Measurements from ENCODE around the gene GCAT.

Gene GCAT

DNA sequence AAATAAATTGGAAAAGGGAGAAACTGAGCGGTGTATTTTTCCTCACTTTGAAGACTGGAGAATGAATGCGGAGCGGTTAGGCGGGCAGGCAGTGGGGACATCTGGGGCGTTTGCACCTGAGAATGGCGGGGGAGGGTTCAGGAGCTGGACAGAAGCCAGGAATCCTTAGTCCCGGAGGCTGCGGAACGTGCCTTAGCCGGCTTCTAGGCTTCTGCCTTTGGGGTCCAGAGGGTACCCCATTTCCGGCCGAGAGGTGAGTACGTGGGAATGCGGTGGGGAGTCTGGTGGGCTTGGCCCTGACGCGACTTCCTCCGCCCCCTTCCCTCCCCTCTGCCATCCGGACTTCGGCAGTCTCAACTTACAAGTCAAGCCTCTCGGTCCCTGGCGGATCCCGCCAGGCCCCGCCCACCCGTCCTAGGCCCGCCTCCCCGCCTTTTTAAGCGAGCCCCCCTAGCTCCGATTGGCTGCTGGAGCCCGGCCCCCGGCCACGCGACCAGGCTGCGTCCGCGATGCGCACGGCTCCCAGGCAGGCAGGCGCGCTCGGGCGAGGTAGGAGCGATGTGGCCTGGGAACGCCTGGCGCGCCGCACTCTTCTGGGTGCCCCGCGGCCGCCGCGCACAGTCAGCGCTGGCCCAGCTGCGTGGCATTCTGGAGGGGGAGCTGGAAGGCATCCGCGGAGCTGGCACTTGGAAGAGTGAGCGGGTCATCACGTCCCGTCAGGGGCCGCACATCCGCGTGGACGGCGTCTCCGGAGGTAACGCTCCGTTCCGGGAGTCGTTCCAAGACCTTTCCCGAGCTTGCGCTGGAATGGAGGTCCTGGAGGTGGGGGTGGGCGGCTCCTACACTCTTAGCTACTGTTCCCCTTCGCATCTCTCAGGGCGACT lies at the start of gene GCAT:
GCAT (plus strand) TSS at position 525 of the 884 bp plus-strand sequence; CDS start at position 559, 34 bp downstream.
- peak; percentile 82 for DNase-seq

DNA sequence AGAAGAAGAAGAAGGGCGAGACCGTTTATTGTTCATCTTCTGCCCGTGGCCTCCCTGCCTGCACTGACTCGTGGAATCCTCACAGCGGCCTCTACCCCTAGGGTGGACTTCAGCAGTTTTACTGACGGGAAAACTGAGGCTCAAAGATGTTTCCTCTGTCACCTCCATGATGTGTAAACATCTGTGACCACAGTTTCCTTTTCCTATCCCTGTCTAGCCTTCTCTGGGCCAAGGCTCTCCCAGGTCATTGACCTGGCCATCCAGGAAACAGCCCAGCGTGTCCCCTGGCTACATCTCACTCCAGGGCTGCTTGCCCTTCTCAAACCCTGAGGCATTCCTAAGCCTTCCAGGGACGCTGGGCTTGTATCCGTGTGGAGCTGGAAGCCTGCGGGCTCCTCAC lies 49.0 kb upstream of the GCAT start:
- no peak for DNase-seq

DNA sequence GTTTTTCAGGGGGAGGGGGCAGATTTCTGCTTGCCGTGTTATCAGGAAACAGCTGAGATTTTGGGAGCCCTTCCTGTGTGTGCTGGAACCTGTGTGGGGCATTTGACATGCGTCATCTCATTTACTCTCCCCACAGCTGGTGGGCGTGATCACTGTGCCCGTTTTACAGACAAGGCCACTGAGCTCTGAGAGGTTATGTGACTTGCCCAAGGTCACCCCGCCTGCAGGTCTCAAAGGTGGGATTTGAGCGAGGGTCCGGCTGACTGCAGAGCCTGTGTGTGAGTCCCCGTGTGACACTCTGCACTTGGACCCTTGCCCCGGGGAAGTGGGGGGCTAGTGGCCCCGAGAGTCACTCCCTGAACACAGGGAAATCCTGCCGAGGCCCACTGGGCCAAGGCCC lies 48.5 kb upstream of the GCAT start:
- DNase-seq: no peak

DNA sequence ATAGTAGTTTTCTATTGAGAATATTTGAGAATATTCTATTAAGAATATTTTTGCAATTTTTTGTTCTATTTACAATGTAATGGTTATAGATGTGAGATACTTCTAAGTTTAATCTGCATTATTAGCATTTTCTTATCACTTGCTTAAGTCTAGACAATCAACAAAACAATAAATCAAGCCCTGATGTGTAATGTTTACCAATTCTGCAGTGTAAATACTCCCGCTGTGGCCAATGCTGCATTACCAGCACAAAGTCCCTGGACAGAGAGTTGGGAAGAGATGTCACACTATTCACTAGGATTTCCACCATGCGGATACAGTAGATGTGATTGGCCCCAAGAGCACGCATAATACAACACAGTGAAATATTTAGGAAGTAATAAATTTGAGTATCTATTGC lies 47.6 kb upstream of the GCAT start:
- no peak for DNase-seq

DNA sequence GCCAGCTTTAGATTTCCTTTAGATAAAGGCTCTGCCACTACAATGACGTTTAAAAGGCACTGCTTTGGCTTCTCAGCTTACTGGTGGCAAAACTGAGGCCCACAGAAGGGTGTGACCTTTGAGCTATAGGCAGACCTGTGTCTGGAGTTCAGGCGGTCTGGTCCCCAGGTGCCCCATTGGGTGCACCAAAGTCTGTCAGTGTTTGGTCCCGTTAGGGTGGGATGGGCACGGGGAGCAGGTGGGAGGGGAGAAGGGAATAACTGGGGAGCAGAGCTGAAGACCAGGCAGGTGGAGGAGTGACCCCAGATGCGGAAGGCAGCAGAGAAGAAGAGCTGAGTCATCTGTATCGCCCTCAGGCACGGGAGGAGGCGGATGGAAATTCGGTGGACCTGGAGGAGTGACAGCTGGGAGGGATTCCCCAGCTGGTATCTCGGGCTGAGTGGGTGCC lies 45.3 kb upstream of the GCAT start:
- DNase-seq: no peak

DNA sequence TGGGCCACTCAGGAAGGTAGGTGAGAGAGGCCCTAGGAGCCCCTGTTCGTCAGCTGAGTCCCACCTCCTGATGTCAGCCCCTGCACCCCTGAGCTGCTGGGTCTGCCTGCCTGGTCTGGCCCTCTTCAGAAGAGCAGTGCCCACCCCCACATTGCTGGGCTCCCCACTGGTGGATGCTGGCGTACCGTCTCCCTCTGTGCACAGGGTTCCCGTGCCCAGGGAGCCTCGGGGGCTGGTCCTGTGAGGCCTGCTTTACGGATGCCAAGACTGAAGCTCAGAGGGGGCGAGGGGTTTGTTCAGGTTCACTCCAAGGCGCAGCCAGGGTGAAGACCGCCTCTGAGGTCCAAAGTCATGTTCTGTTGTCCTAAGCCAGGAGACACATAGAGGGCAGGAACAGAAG lies 44.7 kb upstream of the GCAT start:
- DNase-seq: no peak

DNA sequence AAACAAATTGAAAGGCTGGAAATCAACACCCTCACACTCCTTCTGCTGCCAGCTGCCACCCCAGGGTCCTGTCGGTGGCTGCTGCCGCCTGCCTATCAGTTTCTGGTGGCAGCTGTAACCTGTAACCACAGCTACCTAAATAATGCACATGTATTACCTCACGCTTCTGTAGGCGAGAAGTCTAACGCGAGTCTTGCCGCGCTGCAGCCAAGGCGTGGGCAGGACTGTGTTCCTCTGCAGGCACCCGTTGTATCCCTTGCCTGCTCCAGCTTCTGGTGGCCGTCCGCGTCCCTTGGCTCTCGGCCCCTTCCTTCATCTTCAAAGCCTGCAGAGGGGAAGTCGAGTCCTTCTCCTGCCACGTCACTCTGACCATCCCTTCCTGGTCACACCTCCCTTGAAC lies 44.1 kb upstream of the GCAT start:
- no peak for DNase-seq

DNA sequence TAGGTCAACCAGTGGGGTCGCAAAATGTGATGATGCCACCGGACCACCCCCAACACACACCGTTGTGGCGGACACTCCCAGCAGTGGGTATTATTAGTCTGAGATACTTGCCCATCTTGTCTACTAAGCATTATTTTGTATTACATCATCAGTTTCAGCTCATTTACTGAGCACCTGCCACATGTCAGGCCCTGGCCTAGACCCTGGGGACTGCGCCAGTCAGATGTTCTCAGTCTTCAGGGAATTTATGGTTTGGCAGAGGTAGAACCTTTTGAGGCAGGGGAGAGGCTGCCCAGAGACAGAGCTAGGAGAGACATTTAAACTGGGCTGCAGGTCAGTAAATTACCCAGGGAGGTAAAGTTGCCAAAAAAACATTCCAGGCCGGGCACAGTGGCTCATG lies 43.1 kb upstream of the GCAT start:
- DNase-seq: no peak

DNA sequence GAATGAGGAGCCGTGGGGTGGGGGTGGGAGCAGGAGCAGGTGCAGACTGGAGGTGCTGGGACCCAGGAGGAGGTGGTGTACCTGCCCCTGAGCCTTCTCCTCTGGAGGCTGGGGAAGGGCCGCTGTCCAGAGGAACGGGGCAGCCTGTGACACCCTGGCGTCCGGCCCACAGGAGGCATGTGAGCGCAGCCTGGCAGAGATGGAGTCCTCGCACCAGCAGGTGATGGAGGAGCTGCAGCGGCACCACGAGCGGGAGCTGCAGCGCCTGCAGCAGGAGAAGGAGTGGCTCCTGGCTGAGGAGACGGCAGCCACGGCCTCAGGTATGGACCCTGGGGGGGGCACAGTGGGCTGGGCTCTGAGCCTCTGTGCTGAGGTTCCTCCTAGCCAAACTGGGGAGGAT lies 42.2 kb upstream of the GCAT start:
- DNase-seq: no peak

DNA sequence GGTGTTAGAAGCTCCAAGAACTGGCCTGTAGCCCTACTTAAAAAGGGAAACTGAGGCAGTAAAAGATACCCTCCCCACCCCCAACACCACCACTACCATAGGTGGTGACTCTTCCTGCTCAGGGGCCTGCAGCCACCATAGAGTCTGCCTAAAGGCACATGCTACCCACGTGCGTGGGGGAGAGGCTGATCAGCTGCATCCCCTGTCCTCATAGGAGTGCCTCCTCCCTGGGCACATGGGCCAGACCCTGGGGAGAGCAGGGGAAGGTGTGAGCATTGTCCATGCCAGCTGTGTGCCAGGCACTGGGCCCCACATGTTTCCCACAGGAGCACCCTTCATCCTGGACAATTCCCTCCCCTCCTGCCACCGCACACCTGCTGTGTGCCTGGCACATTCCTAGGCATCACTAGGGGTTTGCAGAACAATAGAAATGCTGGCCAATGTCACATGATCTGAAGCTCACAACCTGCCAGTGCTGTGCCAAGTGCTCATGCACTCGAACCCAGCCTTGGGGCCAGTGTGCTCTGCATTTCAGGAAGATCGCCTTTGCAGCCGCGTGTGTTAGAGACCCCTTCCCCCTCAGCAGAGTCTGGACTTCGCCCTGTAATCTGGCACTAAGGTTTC lies 41.7 kb upstream of the GCAT start:
- no peak for DNase-seq

DNA sequence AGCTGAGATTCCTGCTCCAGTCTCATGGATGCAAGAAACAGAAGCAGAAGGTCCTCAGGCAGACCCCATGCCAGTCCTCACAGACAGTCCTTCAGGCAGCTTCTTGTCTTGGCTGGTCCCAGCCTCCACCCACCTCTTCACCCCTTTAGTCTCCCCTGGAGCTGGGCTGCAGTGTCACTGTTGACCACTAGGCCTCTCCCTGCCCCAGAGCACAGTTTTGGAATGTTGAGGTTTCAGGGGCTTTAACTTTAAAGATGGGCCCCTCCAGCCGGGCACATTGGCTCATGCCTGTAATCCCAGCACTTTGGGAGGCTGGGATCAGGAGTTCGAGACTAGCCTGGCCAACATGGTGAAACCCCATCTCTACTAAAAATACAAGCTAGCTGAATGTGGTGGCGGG lies 39.5 kb upstream of the GCAT start:
- no peak for DNase-seq

DNA sequence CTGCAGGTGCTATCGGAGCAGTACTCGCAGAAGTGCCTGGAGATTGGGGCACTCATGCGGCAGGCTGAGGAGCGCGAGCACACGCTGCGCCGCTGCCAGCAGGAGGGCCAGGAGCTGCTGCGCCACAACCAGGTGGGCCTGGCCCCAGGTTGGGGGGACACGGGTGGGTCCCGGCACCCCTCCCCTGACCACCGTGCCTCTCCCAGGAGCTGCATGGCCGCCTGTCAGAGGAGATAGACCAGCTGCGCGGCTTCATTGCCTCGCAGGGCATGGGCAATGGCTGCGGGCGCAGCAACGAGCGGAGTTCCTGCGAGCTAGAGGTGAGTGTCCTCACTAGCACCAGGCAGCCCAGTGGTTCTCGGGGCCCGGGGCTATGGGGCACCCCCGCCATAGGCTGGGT lies 38.7 kb upstream of the GCAT start:
- no peak for DNase-seq

DNA sequence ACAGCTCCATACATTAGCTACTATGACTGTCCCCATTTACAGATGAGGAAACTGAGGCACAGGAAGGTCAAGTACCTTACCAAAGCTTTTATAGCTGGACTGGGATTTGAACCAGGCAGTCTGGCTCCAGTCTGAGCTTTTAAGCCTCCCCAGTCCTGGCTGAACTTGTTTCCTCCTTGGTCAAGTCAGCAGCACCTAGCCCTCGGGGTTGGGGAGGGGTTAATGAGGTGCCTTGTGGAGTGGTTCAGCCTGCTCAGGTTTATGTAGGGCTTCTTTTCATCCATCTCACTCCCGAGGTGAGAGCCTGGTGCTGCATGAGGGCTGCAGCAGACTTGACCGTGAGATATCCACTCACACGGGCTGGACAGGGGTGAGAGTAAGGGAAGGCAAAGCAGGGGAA lies 36.7 kb upstream of the GCAT start:
- DNase-seq: no peak

DNA sequence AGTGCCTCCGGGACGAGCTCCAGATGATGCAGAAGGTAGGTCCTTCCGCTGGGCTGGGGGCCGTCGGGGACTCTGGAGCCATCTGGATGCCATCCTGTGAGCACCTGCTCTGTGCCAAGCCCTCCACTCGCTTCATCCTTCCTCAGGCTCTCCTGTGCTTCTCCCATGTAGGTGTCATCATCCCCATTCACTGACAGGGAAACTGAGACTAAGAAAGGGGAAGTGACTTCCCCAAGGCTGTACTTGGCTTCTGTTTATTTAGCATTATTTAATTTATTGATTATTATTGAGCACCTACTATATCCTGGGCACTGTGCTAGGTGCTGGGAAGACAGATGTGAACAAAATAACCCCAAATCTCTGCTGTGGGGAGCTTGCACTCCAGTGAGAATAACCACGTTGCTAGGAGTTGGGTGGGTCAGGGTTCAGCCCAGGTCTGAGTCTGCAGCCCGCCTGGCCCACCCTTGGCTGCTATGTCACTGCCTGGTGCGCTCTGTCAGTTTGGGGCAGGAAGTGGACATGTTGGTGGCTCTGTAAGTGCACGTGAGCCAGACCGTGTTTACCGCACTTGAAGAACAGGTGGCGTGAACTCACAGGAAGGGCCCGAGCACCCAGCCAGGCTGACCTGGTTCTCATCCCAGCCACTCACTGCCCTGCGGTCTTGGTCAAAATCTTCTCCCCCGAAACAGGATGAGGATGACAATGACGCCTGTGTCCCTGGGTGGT lies 35.9 kb upstream of the GCAT start:
- no peak for DNase-seq

DNA sequence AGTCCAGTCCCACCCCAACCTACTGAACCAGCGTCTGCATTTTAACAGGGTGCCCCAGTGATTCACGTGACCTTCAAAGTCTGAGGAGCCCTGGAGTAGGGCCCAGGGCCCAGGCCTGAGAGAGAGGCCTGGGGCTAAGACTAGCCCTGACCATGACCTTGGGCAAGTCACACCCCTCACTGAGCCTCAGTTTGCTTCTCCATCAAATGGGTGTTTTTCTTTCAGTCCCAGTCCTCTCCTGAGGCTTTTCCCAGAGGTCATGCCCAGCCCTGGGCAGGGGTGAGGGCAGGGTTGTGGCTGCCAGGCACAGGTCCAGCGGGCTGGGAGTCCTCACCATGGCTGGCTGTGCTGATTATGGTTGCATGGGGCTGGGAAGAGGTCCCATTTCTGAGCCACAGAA lies 33.0 kb upstream of the GCAT start:
- DNase-seq: no peak

DNA sequence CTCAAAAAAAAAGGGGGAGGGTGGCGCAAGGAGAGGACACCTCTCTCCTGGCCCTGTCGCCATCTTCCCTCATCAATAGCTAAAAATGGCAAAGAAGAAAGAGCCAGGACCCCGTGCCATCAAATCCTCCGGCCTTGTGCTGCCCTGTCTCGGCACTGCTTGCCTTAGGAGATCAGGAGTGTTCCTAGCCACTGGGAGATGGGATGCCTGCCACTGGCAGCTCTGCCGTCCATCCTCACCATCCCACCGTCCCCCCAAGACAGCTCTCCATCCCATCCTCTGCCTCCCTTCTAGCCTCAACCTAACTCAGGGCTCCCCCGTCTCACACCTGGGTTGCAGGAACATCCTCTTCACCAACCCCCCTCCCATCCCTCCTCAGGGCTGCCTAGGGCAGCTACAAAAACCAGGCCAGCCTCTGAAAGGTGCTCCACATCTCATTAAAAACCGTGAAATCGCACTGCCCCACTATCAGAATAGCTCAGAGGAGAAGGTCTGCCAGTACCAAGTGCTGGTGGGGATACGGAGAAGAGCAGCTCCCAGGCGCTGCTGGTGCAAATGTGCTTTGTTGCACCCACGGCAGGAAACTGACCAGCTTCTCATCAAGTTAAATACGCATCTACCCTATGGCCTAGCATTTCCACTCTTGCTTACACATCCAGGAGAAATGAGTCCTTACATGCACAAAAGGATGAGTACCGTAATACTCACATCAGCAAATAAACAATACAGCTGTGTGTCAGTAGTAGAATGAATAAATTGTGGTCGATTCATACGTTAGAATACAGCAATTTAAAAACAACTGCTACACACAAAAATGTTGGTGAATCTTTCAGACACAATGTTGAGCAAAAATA lies 31.7 kb upstream of the GCAT start:
- no peak for DNase-seq

DNA sequence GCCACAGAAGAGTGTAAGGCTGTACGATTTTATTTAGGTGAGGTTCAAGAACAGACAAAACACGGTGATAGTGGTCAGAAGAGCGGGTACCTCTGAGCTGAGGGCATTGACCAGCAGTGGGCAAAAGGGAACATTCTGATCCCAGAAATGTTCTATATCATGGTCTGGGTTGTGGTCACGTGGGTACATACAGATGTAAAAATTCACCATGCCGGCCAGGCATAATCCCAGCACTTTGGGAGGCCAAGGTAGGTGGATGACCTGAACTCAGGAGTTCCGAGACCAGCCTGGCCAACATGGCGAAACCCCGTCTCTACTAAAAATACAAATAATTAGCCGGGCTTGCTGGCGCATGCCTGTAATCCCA lies 31.1 kb upstream of the GCAT start:
- no peak for DNase-seq

DNA sequence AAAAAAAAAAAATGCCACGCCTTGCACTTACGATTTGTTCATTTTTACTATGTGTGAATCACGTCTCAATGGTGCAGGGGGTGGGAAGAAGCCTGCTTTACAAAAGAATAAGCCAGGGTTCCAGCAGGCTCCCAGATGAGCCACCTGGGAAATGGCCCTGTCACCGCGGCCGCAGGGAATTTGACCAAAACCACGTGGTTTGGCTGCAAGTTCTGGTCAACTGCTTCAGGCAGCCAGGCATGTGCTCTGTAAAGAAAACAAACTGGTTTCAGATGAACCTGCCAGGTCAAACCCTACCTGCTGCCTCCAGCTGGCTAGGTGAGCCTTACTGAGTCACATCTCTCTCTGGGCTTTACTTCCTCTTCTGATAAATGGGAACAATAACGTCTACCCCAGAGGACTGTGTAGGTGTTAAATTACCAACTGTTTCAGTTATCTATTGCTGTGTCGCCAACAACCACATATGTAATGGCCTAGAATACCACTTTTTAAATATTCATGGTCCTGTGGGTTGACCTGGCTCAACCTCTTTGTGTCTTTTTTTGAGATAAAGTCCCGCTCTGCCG lies 30.5 kb upstream of the GCAT start:
- no peak for DNase-seq

DNA sequence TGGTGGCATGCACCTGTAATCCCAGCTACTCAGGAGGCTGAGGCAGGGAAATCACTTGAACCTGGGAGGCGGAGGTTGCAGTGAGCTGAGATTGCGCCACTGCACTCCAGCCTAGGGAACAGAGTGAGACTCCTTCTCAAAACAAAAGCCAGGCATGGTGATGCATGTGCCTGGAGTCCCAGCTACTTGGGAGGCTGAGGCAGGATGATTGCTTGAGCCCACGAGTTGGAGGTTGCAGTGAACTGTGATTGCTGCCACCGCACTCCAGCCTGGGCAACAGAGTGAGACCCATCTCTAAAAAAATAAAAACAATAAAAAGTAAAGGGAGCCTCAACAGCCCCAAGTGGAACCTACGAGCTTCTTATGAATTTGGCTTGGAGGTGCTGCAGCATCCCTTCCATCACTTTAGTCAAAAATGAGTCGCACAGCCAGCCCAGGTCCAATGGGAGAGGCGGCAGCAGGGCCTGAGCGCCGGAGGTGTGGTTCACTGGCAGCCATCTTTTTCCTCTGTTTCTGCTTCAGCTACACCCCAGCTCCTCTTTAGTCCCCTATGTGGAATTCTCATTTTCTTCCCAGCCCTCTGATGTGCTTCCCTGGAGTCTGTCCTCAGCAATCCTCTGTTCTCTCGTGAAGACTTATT lies 29.2 kb upstream of the GCAT start:
- DNase-seq: no peak

DNA sequence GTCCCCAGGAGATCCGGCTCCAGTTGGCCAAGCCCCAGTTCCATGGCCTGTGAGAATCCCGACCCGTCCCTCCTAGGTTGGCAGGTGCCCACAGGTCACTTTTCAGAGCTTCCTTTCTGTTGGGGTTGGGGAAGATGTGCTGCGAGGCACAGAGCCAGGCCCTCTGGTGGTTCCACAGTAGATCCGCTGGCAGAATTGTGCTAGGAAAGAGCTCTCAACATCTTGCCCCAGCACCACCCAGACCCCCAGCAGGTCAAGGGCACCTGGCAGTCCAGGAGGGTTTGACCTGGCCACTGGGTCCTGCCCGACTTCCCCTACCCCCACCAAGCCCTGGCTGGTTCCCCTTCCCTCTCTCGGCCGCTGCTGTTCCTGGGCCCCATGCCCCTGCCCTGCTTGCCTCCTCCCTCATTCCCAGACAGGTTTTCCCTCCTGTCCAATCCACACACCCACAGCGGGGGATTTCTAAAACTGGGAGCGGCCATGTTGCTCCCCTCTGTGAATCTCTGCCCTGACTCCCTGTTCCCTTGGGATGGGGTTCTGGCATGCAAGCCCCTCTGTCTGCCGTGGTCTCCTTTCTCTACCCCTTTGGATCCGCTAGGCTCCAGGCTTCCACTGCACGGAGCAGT lies 26.2 kb upstream of the GCAT start:
- no peak for DNase-seq

DNA sequence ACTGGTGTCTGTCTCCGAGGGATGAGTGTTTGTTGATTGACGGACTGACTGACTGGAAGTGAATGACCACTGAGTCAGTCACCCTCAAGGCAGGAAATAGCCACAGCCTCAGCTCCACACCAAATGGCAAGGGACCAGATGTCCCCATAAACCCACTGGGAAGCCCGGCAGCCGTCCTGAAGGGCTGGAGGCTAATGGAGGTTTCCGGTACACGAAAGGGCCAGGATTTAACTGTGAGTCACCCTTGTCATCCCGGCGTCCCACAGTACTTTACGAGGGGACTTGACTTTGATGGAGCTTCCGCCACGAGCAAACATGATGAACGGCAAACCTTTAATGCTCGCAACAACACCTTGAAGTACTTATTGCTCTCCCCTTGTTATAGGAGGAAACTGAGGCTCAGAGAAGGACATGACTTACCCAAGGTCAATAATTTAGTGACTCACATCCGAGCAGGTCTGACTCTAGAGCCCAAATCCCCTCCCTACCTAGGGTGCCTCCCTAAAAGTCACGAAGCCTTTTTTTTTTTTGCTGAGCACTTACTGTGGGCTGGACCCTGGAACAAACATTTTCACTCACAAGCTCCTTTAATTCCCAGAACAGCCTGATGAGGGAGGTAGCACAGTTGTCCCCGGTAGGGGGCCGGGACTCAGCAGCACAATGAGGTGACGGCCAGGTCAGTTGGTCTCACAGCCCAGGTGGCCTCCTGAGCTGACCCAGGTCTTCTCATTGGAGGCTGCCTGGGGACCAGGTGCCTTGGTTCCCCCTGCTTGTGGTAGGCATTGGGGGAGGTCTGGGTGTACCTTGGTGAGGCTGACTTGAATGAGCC lies 25.2 kb upstream of the GCAT start:
- no peak for DNase-seq

All from KG1 (cell line).